Trophoblast cell (in vitro differentiated cells and primary cell): ENCODE measurements around the gene HES5.

ENCODE experiments used
- DNase-seq, 2 donors: peaks; one replicate each; pipeline ENCODE4 v3.0.0-alpha.2; 2016
- H2AFZ ChIP-seq: 2 replicates; pipeline ENCODE4 v1.6.1; 2013; ENCODE audit warnings: low read length, moderate library complexity, mild to moderate bottlenecking; ENCODE audit not compliant: insufficient read depth, poor library complexity
- H2AK5ac ChIP-seq: 2 replicates; pipeline ENCODE4 v1.6.1; 2013; ENCODE audit warnings: mild to moderate bottlenecking, low read length
- H2BK120ac ChIP-seq: 2 replicates; pipeline ENCODE4 v1.6.1; 2013; ENCODE audit warnings: low read length, mild to moderate bottlenecking, moderate library complexity; ENCODE audit not compliant: insufficient read depth, poor library complexity
- H2BK12ac ChIP-seq: 2 replicates; pipeline ENCODE4 v1.6.1; 2013; ENCODE audit warnings: mild to moderate bottlenecking, low read length, moderate library complexity
- H2BK5ac ChIP-seq: 2 replicates; pipeline ENCODE4 v1.6.1; 2013; ENCODE audit warnings: low read length, low read depth, moderate library complexity, mild to moderate bottlenecking; ENCODE audit not compliant: poor library complexity
- H3K14ac ChIP-seq: 2 replicates; pipeline ENCODE4 v1.6.1; 2013; ENCODE audit warnings: mild to moderate bottlenecking, low read length
- H3K18ac ChIP-seq: 2 replicates; pipeline ENCODE4 v1.6.1; 2013; ENCODE audit warnings: mild to moderate bottlenecking, low read length
- H3K23ac ChIP-seq: 2 replicates; pipeline ENCODE4 v1.6.1; 2013; ENCODE audit warnings: low read length
- H3K27ac ChIP-seq: 2 replicates; pipeline ENCODE4 v1.5.1; 2013; ENCODE audit warnings: low read depth, mild to moderate bottlenecking, inconsistent platforms, low read length, moderate library complexity
- H3K27me3 ChIP-seq: 2 replicates; pipeline ENCODE4 v1.6.1; 2013; ENCODE audit warnings: inconsistent platforms, mild to moderate bottlenecking, low read length, moderate library complexity; ENCODE audit not compliant: insufficient read depth
- H3K36me3 ChIP-seq, 2 experiments: 1 replicate in 1 of 2; 2 replicates in 1 of 2; pipeline ENCODE4 v1.6.1; 2013; ENCODE audit warnings: low read length in 2 of 2, mild to moderate bottlenecking in 2 of 2, moderate library complexity in 1 of 2; ENCODE audit not compliant: insufficient read depth in 2 of 2, control insufficient read depth in 1 of 2
- H3K4ac ChIP-seq: 2 replicates; pipeline ENCODE4 v1.6.1; 2013; ENCODE audit warnings: low read depth, mild to moderate bottlenecking, low read length, moderate library complexity
- H3K4me1 ChIP-seq, 2 experiments: 1 replicate in 1 of 2; 2 replicates in 1 of 2; pipeline ENCODE4 v1.6.1; 2013; ENCODE audit warnings: low read length in 2 of 2, mild to moderate bottlenecking in 2 of 2, moderate library complexity in 1 of 2; ENCODE audit not compliant: insufficient read depth in 2 of 2, control insufficient read depth in 1 of 2
- H3K4me2 ChIP-seq: 2 replicates; pipeline ENCODE4 v1.6.1; 2013; ENCODE audit warnings: inconsistent platforms, mild to moderate bottlenecking, low read length, moderate library complexity
- H3K4me3 ChIP-seq: 2 replicates; pipeline ENCODE4 v1.5.1; 2013; ENCODE audit warnings: mild to moderate bottlenecking, low read depth, low read length, inconsistent platforms
- H3K79me1 ChIP-seq: one replicate; pipeline ENCODE4 v1.6.1; 2013; ENCODE audit warnings: low read length
- H3K79me2 ChIP-seq: 2 replicates; pipeline ENCODE4 v1.6.1; 2013; ENCODE audit warnings: low read length, mild to moderate bottlenecking; ENCODE audit not compliant: control insufficient read depth, insufficient read depth, poor library complexity
- H3K9ac ChIP-seq: 2 replicates; pipeline ENCODE4 v1.6.1; 2013; ENCODE audit warnings: mild to moderate bottlenecking, low read length
- H3K9me3 ChIP-seq: 2 replicates; pipeline ENCODE4 v1.6.1; 2013; ENCODE audit warnings: low read depth, mild to moderate bottlenecking, control low read depth, inconsistent platforms, low read length; ENCODE audit not compliant: insufficient read depth
- H4K12ac ChIP-seq: 2 replicates; pipeline ENCODE4 v1.6.1; 2013; ENCODE audit warnings: low read depth, mild to moderate bottlenecking, low read length, moderate library complexity
- H4K8ac ChIP-seq: 2 replicates; pipeline ENCODE4 v1.6.1; 2013; ENCODE audit warnings: low read depth, mild to moderate bottlenecking, low read length, moderate library complexity
- H4K91ac ChIP-seq: one replicate; pipeline ENCODE4 v1.6.1; 2013; ENCODE audit warnings: low read depth, mild to moderate bottlenecking, low read length, moderate library complexity
- WGBS: extraction: QIAGEN DNeasy Blood & Tissue Kit; methylation state at CpG from one replicate; pipeline ENCODE4 v1.1.7; 2013; ENCODE audit warnings: missing lambda C conversion rate; ENCODE audit not compliant: insufficient read length, insufficient coverage; ENCODE audit errors: extremely low coverage; 5-methylcytosine and 5-hydroxymethylcytosine counted together

Gene HES5

GRCh38 chr1:2496087-2496622 is 33.9 kb downstream of the HES5 start:
- H4K91ac ChIP-seq = no peak overlapping the region

GRCh38 chr1:2495546-2495945 is 34.5 kb downstream of the HES5 start:
- no peak overlapping the region for H2BK12ac ChIP-seq
- no peaks in the 10 kb centered on the region for H3K9me3 ChIP-seq
- no peak overlapping the region for H3K4me2 ChIP-seq
- H3K18ac ChIP-seq = no peak overlapping the region
- no peak overlapping the region for H3K14ac ChIP-seq
- DNase-seq = no peak
- H3K4me1 ChIP-seq = peaks cover 8 to 9% of the 10 kb centered on the region in 2 experiments
- no peaks in the 10 kb centered on the region for H3K27me3 ChIP-seq
- H4K8ac ChIP-seq = no peak overlapping the region
- H2AFZ ChIP-seq = no peak overlapping the region
- H3K4me3 ChIP-seq = no peak overlapping the region
- no peak overlapping the region for H4K12ac ChIP-seq
- no peak overlapping the region for H2AK5ac ChIP-seq
- no peak overlapping the region for H2BK5ac ChIP-seq
- WGBS = no CpG with 5 or more reads among the region's 12 CpGs
- no peak overlapping the region for H3K4ac ChIP-seq
- H3K23ac ChIP-seq = no peak overlapping the region
- no peak overlapping the region for H2BK120ac ChIP-seq
- no peaks in the 10 kb centered on the region for H3K79me2 ChIP-seq
- H3K79me1 ChIP-seq = no peaks in the 10 kb centered on the region
- H4K91ac ChIP-seq = no peak overlapping the region
- H3K9ac ChIP-seq = no peak overlapping the region
- H3K27ac ChIP-seq = no peak overlapping the region
- H3K36me3 ChIP-seq = no peaks in the 10 kb centered on the region

More at GRCh38 chr1:2496087-2496622, 33.9 kb downstream of the HES5 start:
- no peak overlapping the region for H3K14ac ChIP-seq
- H3K4me1 ChIP-seq = peaks cover 8 to 9% of the 10 kb centered on the region in 2 experiments
- WGBS = no CpG with 5 or more reads among the region's 28 CpGs
- H3K36me3 ChIP-seq = no peaks in the 10 kb centered on the region
- no peak overlapping the region for H2BK12ac ChIP-seq
- no peak overlapping the region for H2AK5ac ChIP-seq
- DNase-seq = peak; percentile 42 to 59
- no peak overlapping the region for H2BK5ac ChIP-seq
- no peaks in the 10 kb centered on the region for H3K79me1 ChIP-seq
- no peak overlapping the region for H2BK120ac ChIP-seq
- H2AFZ ChIP-seq = no peak overlapping the region
- no peak overlapping the region for H3K4me3 ChIP-seq
- H3K79me2 ChIP-seq = no peaks in the 10 kb centered on the region
- no peak overlapping the region for H3K4me2 ChIP-seq
- H3K9ac ChIP-seq = no peak overlapping the region
- H3K9me3 ChIP-seq = peaks cover 3% of the 10 kb centered on the region
- no peak overlapping the region for H3K18ac ChIP-seq
- no peaks in the 10 kb centered on the region for H3K27me3 ChIP-seq
- no peak overlapping the region for H4K12ac ChIP-seq
- H4K8ac ChIP-seq = no peak overlapping the region
- no peak overlapping the region for H3K4ac ChIP-seq
- no peak overlapping the region for H3K27ac ChIP-seq
- H3K23ac ChIP-seq = no peak overlapping the region

GRCh38 chr1:2495026-2495425 is 35.0 kb downstream of the HES5 start:
- Histone ChIP-seq H4K12ac (no peak overlapping the region), H3K36me3 (no peaks in the 10 kb centered on the region), H3K27me3 (no peaks in the 10 kb centered on the region), H2AFZ (no peak overlapping the region), H3K79me2 (no peaks in the 10 kb centered on the region), H2BK12ac (no peak overlapping the region), H2AK5ac (no peak overlapping the region), H3K14ac (no peak overlapping the region), H3K4ac (no peak overlapping the region), H3K4me3 (no peak overlapping the region), H4K8ac (no peak overlapping the region), H3K27ac (no peak overlapping the region), H3K4me1 (peaks cover 8 to 9% of the 10 kb centered on the region in 2 experiments), H4K91ac (no peak overlapping the region), H3K18ac (no peak overlapping the region), H3K79me1 (no peaks in the 10 kb centered on the region), H3K4me2 (no peak overlapping the region), H2BK120ac (no peak overlapping the region), H3K9me3 (no peaks in the 10 kb centered on the region), H3K23ac (no peak overlapping the region), H3K9ac (no peak overlapping the region), H2BK5ac (no peak overlapping the region)
- no CpG with 5 or more reads among the region's 12 CpGs for WGBS
- no peak for DNase-seq

GRCh38 chr1:2494323-2494693 is 35.8 kb downstream of the HES5 start:
- Histone ChIP-seq H2BK5ac (no peak overlapping the region), H3K9ac (no peak overlapping the region), H3K4me2 (no peak overlapping the region), H3K14ac (no peak overlapping the region), H3K4ac (no peak overlapping the region), H4K91ac (no peak overlapping the region), H3K18ac (no peak overlapping the region), H3K79me2 (no peaks in the 10 kb centered on the region), H3K4me1 (peaks cover 8 to 9% of the 10 kb centered on the region in 2 experiments), H2AFZ (no peak overlapping the region), H3K9me3 (peaks cover 2% of the 10 kb centered on the region), H3K27me3 (no peaks in the 10 kb centered on the region), H4K12ac (no peak overlapping the region), H3K36me3 (no peaks in the 10 kb centered on the region), H3K27ac (no peak overlapping the region), H4K8ac (no peak overlapping the region), H3K4me3 (no peak overlapping the region), H3K79me1 (no peaks in the 10 kb centered on the region), H2AK5ac (no peak overlapping the region), H2BK120ac (no peak overlapping the region), H3K23ac (no peak overlapping the region), H2BK12ac (no peak overlapping the region)
- DNase-seq = peak; percentile 88 to 92
- WGBS = no CpG with 5 or more reads among the region's 19 CpGs
